Spleen (tissue), 11 donors: ENCODE data around the gene DPPA2. TPM values are rescaled to one million over a fixed set of nuclear protein-coding genes. Genes with fewer than 3 reads are reported as not detected.

Experiments used
- DNase-seq: peaks from one replicate; pipeline ENCODE4 v3.0.0-alpha.2; 2020
- H3K27ac ChIP-seq, 8 donors: fragments of 200-600 bp; sonication (generic) in 7 of 8; 1 replicate in 4 of 8; 2 replicates in 4 of 8; pipeline versions ENCODE4 v1.5.0 to v1.8.0; 2016 to 2021; ENCODE audit warnings: inconsistent platforms in 4 of 8, mild to moderate bottlenecking in 4 of 8, moderate library complexity in 1 of 8
- H3K27me3 ChIP-seq, 7 donors: fragments of 200-600 bp; sonication (generic) in 6 of 7; replicated peaks in 1 of 7; 1 replicate in 4 of 7; 2 replicates in 3 of 7; pipeline versions ENCODE4 v1.5.0 to v1.8.0; 2016 to 2021; ENCODE audit warnings: inconsistent platforms in 3 of 7, mild to moderate bottlenecking in 1 of 7
- H3K36me3 ChIP-seq, 6 donors: fragments of 200-600 bp; sonication (generic) in 5 of 6; 1 replicate in 4 of 6; 2 replicates in 2 of 6; pipeline versions ENCODE4 v1.5.0 to v1.8.0; 2016 to 2021; ENCODE audit warnings: inconsistent platforms in 2 of 6
- H3K4me1 ChIP-seq, 6 donors: fragments of 200-600 bp; sonication (generic) in 5 of 6; 1 replicate in 3 of 6; 2 replicates in 3 of 6; pipeline versions ENCODE4 v1.5.0 to v1.8.0; 2016 to 2021; ENCODE audit warnings: inconsistent platforms in 3 of 6
- H3K4me3 ChIP-seq, 8 donors: fragments of 200-600 bp; sonication (generic) in 7 of 8; 1 replicate in 4 of 8; 2 replicates in 4 of 8; pipeline versions ENCODE4 v1.5.0 to v1.8.0; 2016 to 2021; ENCODE audit warnings: inconsistent platforms in 4 of 8, mild to moderate bottlenecking in 4 of 8, moderate library complexity in 2 of 8
- H3K9me3 ChIP-seq, 8 donors: fragments of 200-600 bp; sonication (generic) in 7 of 8; 1 replicate in 4 of 8; 2 replicates in 4 of 8; pipeline versions ENCODE4 v1.5.0 to v1.8.0; 2016 to 2021; ENCODE audit warnings: inconsistent platforms in 4 of 8
- POLR2A ChIP-seq, 3 donors: fragments of 450-650 bp; IDR thresholded peaks; one replicate each; pipeline ENCODE4 v1.5.1; 2017; ENCODE audit warnings: antibody characterized with exemption in 3 of 3, mild to moderate bottlenecking in 1 of 3
- POLR2AphosphoS5 ChIP-seq, 3 donors: sonication (generic); formaldehyde crosslinking; IDR thresholded peaks; one replicate each; pipeline ENCODE4 v1.5.1; 2017; ENCODE audit warnings: antibody characterized with exemption in 3 of 3
- WGBS, 5 donors: extraction: QIAGEN DNeasy Blood & Tissue Kit in 3 of 5; methylation state at CpG; one replicate each; pipeline versions ENCODE4 v1.1.5 to v1.1.7; 2013 to 2018; 5-methylcytosine and 5-hydroxymethylcytosine counted together
- intact Hi-C: fragments of 100-400 bp; cut with DNase I; formaldehyde crosslinking; loops from one replicate; pipeline ENCODE4 v1.15.0; 2023; ENCODE audit warnings: low total_unique reads
- polyA plus RNA-seq, 3 donors: library from polyadenylated mRNA; stranded (reverse); fragments of 200-250 nt; gene quantifications; one replicate each; pipeline ENCODE4 v1.2.1, GENCODE V29; 2013
- small RNA-seq, 4 donors: library from RNA; depleted of rRNA; stranded (forward); fragments of <200 nt; gene quantifications; one replicate each; pipeline ENCODE3, GENCODE V24; 2016
- total RNA-seq, 7 donors: library from RNA; depleted of rRNA in 3 of 7; stranded (reverse); fragments of >200 nt in 3 of 7; fragmentation: NEBNext Ultra II Directional in 4 of 7; extraction: Animal tissue kit (Norgen Biotek cat#: 25700) in 4 of 7; gene quantifications; one replicate each; pipeline versions ENCODE4 v1.1.0 to v1.2.1, GENCODE V29; 2016 to 2021
- TF ChIP-seq, protein P1 (sequence below), 11 experiments: fragments of 200-600 bp in 7 of 11; fragments of 450-650 bp in 4 of 11; sonication (generic) in 4 of 11; IDR thresholded peaks in 8 of 11; conservative IDR thresholded peaks in 3 of 11; 1 replicate in 7 of 11; 2 replicates in 4 of 11; pipeline versions ENCODE4 v1.4.0 to v1.8.0; 2016 to 2021; ENCODE audit warnings: antibody characterized with exemption in 11 of 11, inconsistent platforms in 4 of 11, mild to moderate bottlenecking in 1 of 11
- donor health status: healthy with polysubstance abuse.
- donor health status: DM: no; HTN: no; CAD: no; lungs with moderate emphysema.
- donor health status: DM: no; HTN: no; CAD: no.
- donor health status: Bipolar disorder and iron deficiency.
- donor health status: healthy.
- donor health status: DM: no; HTN: no; CAD: no.
- donor health status: DM: yes; HTN: yes; CAD: no.

Gene DPPA2
- total and polyA plus RNA-seq, 10 donors: not detected

DNA sequence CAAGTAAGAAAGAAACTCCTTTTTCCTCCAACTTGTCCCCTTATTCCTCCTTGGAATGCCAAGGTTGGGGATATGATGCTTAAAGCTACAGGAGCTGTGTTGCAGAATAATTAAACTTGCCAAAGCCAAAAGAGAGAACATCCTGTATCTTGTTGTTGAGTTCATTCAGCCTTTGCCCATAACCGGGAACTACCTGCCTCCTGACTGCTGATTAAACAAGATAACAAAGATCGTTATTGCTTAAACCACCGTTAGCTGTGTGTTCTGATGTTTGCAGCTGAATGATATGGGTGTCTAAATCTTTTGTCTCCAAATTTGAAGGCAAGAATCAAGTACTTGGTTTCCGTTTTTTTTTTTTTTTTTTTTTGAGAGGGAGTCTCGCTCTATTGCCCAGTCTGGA is 61.5 kb downstream of the DPPA2 start:
- WGBS, 5 donors: 25 to 69% (median 28%) methylated on average over 4 to 5 of the region's 5 CpGs
- Histone ChIP-seq H3K27me3 (no peaks in the 10 kb centered on the region), H3K36me3 (no peaks in the 10 kb centered on the region), H3K27ac (no peak overlapping the region), H3K4me1 (no peaks in the 10 kb centered on the region), H3K4me3 (no peak overlapping the region), H3K9me3 (no peaks in the 10 kb centered on the region)
- TF ChIP-seq POLR2A (IDR thresholded peaks at IDR 0.05) (no peak), POLR2AphosphoS5 (IDR thresholded peaks at IDR 0.05) (no peak)
- TF ChIP-seq, protein P1, sequence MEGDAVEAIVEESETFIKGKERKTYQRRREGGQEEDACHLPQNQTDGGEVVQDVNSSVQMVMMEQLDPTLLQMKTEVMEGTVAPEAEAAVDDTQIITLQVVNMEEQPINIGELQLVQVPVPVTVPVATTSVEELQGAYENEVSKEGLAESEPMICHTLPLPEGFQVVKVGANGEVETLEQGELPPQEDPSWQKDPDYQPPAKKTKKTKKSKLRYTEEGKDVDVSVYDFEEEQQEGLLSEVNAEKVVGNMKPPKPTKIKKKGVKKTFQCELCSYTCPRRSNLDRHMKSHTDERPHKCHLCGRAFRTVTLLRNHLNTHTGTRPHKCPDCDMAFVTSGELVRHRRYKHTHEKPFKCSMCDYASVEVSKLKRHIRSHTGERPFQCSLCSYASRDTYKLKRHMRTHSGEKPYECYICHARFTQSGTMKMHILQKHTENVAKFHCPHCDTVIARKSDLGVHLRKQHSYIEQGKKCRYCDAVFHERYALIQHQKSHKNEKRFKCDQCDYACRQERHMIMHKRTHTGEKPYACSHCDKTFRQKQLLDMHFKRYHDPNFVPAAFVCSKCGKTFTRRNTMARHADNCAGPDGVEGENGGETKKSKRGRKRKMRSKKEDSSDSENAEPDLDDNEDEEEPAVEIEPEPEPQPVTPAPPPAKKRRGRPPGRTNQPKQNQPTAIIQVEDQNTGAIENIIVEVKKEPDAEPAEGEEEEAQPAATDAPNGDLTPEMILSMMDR (IDR thresholded peaks at IDR 0.05 in 8 of 11, conservative IDR thresholded peaks at IDR 0.05 in 3 of 11): no peak
- intact Hi-C loops: no loop called here
- no peak for DNase-seq

DNA sequence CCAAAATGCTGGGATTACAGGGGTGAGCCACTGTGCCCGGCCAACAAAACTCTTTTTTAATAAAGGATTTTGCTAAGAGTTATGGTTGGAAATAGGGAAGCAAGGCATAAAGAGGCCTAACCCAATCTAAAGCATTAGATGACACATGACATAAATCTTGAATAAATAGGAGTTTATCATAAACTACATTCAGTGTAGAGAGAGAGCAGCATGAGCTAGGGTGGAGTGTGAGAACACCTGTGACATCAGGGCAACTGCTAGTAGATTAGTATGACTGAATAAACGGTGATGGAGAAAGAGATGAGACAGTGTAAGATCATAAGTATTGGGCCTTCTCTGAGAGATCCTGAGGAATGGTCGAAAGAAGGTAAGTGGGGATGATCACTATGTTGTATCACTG is 63.7 kb downstream of the DPPA2 start:
- intact Hi-C loops: no loop called here
- no peak for DNase-seq
- Histone ChIP-seq H3K27me3 (no peaks in the 10 kb centered on the region), H3K9me3 (no peaks in the 10 kb centered on the region), H3K4me1 (no peaks in the 10 kb centered on the region), H3K4me3 (no peak overlapping the region), H3K36me3 (no peaks in the 10 kb centered on the region), H3K27ac (no peak overlapping the region)
- 52 to 79% (median 67%) methylated on average over 3 of the region's 3 CpGs for WGBS, 5 donors
- no peak for TF ChIP-seq POLR2A (IDR thresholded peaks at IDR 0.05)
- no peak for TF ChIP-seq POLR2AphosphoS5 (IDR thresholded peaks at IDR 0.05)
- TF ChIP-seq, protein P1 (IDR thresholded peaks at IDR 0.05 in 8 of 11, conservative IDR thresholded peaks at IDR 0.05 in 3 of 11): no peak

Small RNAs within 50 kb of the gene (small RNA-seq; reads per million reads assigned to genes)
- gene AC124945.1 (0 reads per million in 4 donors), gene RF00017 (0 reads per million in 4 donors)

Other genes with a start within 250 kb of the DPPA2 start
- gene MORC1, start 198.4 kb downstream of the DPPA2 start, total RNA-seq: under 1 TPM in 3 of 7 donors, not detected in 4; 0.13 to 0.24 (median 0.14) TPM
- gene MORC1, start 198.4 kb downstream of the DPPA2 start, polyA plus RNA-seq: under 1 TPM in 1 of 3 donors, not detected in 2; 0.03 TPM
- not detected for gene C3orf85, start 179.8 kb downstream of the DPPA2 start, total RNA-seq
- not detected for gene C3orf85, start 179.8 kb downstream of the DPPA2 start, polyA plus RNA-seq
- 1 to 10 TPM in 3 of 7 donors, under 1 TPM in 4; 0.43 to 4.2 (median 0.77) TPM for gene DPPA4, start 21.0 kb upstream of the DPPA2 start, total RNA-seq
- 1 to 10 TPM in 1 of 3 donors, under 1 TPM in 2; 0.10 to 2.4 (median 0.41) TPM for gene DPPA4, start 21.0 kb upstream of the DPPA2 start, polyA plus RNA-seq